ENCODE measurements around the gene AK9.

Gene AK9

GRCh38 chr6:109678240-109678639 is 12.8 kb downstream of the AK9 start:
- no peak for TF ChIP-seq CTCF (IDR thresholded peaks at IDR 0.05; ENCODE audit: control insufficient read depth, extremely low read depth, insufficient read depth)
- DNase-seq (ENCODE audit: low read depth), result no peak
- no peak overlapping the region for H3K4me3 ChIP-seq (ENCODE audit: low read depth, low read length)

- no peak overlapping the region for H3K4me3 ChIP-seq (ENCODE audit: low read depth, low read length)
- no peak for DNase-seq (ENCODE audit: low read depth)
- TF ChIP-seq CTCF (IDR thresholded peaks at IDR 0.05; ENCODE audit: control insufficient read depth, extremely low read depth, insufficient read depth), result no peak
Measured at GRCh38 chr6:109676724-109677123, 14.3 kb downstream of the AK9 start.

GRCh38 chr6:109672839-109673238 is 18.2 kb downstream of the AK9 start:
- no peak for TF ChIP-seq CTCF (IDR thresholded peaks at IDR 0.05; ENCODE audit: control insufficient read depth, extremely low read depth, insufficient read depth)
- no peak for DNase-seq (ENCODE audit: low read depth)

GRCh38 chr6:109672175-109672574 is 18.8 kb downstream of the AK9 start:
- DNase-seq (ENCODE audit: low read depth), result no peak
- TF ChIP-seq CTCF (IDR thresholded peaks at IDR 0.05; ENCODE audit: control insufficient read depth, extremely low read depth, insufficient read depth), result no peak
- H3K4me3 ChIP-seq (ENCODE audit: low read depth, low read length), result no peak overlapping the region

More at GRCh38 chr6:109672839-109673238, 18.2 kb downstream of the AK9 start:
- H3K4me3 ChIP-seq (ENCODE audit: low read depth, low read length), result no peak overlapping the region

- TF ChIP-seq CTCF (IDR thresholded peaks at IDR 0.05; ENCODE audit: control insufficient read depth, extremely low read depth, insufficient read depth), result no peak
- DNase-seq (ENCODE audit: low read depth), result no peak
- no peak overlapping the region for H3K4me3 ChIP-seq (ENCODE audit: low read depth, low read length)
Measured at GRCh38 chr6:109671733-109672132, 19.3 kb downstream of the AK9 start.

GRCh38 chr6:109669811-109670210 is 21.2 kb downstream of the AK9 start:
- no peak for TF ChIP-seq CTCF (IDR thresholded peaks at IDR 0.05; ENCODE audit: control insufficient read depth, extremely low read depth, insufficient read depth)
- DNase-seq (ENCODE audit: low read depth), result no peak
- no peak overlapping the region for H3K4me3 ChIP-seq (ENCODE audit: low read depth, low read length)

GRCh38 chr6:109662192-109662591 is 28.8 kb downstream of the AK9 start:
- H3K4me3 ChIP-seq (ENCODE audit: low read depth, low read length), result no peak overlapping the region
- DNase-seq (ENCODE audit: low read depth), result no peak
- no peak for TF ChIP-seq CTCF (IDR thresholded peaks at IDR 0.05; ENCODE audit: control insufficient read depth, extremely low read depth, insufficient read depth)

Data from LNCaP clone FGC (cell line).